Right renal pelvis (tissue), 4 donors: ENCODE data around the gene PTPRJ. TPM values are rescaled to one million over a fixed set of nuclear protein-coding genes. Genes with fewer than 3 reads are reported as not detected.

Experiments
- DNase-seq, 4 donors: peaks; one replicate each; pipeline ENCODE4 v3.0.0-alpha.2; 2013; ENCODE audit warnings: low read depth in 4 of 4, low spot score in 3 of 4, missing footprints in 1 of 4
- polyA plus RNA-seq, 4 donors: library from polyadenylated mRNA; unstranded; fragments of 120-200 nt; gene quantifications; one replicate each; pipeline ENCODE4 v1.2.1, GENCODE V29; 2013; ENCODE audit not compliant: insufficient read length in 4 of 4

PTPRJ gene
- polyA plus RNA-seq, 4 donors = 19.5 to 26.4 (median 25.3) TPM

DNA sequence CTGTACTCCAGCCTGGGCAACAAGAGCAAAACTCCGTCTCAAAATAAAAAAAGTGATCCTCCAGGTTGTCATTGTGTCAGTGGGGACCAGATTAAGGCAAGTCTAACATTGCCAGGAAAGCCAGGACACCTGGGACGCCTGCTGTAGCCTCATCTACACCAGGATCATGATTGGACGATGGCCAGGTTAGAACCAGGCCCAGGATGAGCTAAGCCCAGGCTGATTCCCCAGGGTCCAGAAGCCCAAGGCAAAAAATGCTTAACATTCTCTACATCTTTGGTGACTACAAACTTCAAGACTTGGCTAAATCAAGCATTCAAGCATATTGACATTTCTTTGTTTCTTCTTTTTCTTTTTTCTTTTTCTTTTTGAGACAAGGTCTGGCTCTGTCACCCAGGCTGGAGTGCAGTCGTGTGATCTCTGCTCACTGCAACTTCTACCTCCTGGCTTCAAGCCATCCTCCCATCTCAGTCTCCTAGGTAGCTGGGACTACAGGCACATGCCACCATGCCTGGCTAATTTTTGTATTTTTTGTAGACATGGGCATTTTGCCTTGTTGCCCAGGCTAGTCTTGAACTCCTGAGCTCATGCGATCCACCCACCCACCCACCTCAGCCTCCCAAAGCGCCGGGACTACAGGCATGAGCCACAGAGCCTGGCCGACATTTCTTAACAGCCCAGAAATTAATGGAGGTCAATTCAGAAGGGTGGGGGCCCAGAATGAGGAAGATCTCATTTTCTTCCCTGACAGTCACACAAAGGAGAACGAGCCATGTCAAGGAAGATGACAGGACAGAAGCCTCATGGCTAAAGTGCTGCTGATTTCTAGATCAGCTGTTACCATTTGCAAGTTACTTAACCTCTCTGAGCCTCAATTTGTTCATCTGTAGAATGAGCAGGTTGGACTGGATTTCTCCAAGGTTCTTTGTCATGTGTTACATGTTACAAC is 12.5 kb upstream of the PTPRJ start:
- DNase-seq = no peak

DNA sequence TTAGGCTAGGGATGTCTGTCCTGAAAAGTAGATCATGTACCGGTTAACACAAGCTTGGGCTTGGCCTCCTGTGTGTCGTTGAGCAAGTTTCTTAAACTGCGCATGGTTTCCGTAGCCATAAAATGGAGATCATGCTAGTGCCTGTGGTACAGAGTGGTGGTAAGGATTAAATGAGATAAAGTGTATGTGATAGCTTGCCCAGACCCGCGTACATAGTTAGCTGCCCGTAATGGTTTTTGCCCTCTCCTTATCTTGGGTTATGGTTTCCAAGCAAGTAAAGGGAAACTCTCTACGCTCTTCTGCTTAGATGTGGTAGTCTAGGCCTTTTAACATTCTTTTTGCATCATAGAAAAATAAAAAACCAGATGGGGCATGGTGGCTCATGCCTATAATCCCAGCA is 11.0 kb upstream of the PTPRJ start:
- DNase-seq = no peak

DNA sequence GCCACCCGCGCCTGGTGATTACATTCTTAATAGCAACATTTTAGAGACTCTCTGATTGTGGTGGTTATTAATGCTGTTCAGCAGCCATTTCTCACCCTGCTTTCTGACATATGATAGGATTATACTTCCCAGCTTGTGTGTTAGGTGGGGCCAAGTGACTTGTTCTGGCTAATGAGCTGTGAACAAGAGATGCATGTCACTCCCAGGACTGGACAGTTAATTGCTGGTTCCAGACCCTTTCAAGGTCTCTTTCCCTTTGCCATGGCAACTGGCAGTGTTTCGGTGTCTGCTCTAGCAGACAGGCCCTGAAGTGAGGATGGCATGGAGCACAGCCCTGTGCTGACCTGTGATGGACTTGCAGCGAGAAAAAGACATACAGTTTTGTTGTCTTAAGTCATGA is 8.9 kb upstream of the PTPRJ start:
- DNase-seq = no peak

DNA sequence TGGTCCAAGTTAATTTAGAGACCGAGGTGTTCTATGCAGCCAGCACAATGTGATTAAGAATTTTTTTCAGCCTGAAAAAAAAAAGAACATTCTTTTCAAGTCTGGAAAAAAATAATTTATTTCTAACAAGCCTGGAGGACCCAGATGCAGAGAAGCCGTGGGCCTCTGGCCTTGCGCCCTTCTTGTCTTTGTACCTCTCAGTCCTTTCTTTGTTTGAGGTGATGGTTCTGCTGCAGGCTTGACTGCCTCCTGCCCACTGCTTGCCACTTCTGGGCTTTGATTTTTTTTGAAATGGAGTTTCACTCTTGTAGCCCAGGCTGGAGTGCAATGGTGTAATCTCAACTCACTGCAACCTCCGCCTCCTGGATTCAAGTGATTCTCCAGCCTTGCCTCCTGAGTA is 7.2 kb upstream of the PTPRJ start:
- DNase-seq = no peak

DNA sequence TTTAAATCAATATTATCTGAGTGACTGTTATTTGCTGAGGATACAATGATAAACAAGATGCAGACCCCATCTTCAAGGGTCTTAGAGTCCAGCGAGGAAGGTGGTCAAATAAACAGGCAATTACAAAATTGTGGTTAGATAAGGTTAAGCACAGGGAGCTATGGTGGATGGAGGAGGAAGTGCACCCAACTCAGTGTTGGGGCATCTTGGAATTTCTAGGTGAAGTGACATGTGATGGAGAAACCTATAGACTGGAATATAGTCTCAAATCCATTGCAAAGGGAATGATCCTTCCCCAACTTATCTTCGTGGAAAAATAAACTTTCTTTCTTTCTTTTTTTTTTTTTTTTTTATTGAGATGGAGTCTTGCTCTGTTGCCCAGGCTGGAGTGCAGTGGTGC is 3.4 kb upstream of the PTPRJ start:
- no peak for DNase-seq

DNA sequence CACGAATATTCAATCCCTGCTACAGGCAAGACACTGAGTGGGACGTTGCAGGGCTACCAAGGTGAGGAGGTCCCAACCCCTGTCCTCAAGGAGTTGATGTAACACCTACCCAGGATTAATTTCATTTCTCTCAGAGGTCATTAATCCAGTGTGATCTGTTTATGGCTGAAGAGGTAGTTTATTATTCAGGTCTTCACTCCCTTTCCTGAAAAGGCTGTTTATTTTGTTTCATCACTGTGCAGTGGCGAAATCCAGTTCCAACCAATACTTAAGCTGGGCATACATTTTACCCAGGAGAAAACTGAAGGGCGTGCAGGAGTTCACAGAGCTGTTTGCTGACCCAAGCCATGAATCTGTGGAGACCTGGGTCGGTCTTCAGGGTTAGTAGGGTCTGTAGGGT is 2.7 kb upstream of the PTPRJ start:
- DNase-seq = no peak

DNA sequence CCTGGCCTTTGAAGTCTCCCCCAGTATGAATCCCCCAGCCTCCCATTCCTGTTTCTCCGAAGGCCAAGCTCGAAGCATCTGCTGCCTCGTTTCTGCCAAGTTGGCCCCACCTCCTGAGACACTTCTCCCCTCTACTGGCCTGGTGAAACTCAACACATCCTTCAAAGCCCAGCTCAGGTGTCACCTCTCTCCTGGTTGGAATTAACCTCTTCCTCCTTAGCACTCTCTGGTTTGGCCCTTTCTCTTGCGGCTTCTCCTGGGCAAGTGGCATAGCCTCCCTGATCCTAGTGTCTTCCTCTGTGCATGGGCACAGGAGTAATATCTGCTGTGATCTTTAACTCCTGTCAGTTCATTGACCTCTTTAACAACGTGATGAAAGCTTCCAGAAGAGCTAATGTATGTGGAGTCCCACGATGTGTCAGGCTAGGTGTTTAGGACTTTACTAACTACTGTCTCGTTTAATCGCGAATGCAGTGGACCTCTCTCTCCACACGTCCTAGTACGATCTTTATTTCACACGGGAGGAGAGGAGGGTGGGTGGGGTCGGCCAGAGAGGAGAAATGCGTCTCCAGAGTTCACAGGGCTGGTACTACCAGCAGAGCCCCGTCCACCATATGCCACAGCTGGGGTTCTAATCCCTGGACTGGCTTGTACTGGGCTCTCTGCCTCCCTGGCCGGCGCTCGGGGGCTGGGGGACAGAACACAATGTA is 826 bp upstream of the PTPRJ start:
- DNase-seq = no peak

DNA sequence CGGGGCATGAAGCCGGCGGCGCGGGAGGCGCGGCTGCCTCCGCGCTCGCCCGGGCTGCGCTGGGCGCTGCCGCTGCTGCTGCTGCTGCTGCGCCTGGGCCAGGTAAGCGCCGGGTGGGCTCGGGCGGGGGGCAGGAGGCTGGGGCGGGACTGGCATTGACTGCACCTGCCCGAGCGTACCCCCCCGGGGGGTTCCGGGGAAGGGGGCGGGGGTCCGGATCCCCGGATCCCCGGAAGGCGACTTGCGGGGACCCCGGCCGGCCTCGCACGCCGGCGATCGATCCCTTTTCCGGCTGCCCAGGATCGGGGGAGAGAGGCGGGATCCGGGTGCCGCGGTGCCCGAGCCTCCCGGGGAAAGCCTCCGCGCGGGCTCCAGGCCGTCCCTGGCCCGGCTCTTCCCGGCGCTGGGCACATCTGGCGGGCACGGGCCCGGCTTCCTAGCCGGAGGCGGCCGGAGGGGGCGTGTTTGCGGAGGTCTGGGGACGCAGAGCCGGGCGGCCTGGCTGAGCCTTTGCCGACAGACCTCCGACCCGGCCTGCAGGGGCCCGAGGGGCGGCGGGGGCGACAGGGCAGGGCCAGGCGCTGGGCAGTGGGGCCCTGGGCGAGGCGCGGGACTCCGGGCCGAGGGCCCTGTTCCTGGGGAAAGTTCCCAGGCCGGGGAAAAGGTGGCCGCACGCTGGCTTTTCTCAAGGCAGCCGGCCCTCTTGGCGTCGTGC is 705 bp downstream of the PTPRJ start:
- DNase-seq = no peak

DNA sequence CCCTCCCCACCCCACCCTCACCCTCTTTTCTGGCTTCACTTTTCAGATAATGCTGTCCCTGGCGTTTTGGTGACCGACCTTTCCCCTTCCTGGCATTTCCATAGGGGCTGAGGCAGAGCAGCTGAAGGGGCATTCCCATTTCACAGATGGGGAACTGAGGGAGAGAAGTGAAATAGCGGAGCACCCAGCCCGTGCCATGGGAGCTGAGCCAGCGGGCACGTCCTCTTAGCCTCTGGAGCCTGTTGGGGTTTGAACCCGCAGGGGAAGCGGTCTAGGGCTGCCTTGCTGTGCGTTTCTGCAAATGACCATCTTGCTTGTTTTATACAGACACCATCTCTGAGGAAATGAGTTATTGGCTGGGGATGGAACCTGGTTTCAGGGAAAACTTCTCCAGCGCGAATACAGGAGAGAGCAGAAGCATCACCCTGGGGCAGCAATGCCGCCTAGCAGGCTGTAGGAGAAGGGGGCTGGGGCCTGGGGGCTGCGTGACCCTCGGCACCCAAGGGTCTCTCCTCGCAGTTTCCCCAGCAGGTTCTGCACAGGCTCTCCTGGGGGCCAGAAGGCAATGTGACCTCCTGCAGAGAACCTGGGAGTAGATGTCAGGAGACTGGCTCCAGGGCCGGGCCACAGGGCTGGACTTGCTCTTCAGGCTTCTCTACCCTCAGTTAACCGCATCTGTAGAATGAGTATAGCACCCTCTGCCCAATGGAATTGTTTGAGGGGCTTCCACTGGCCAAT is 1.5 kb downstream of the PTPRJ start:
- no peak for DNase-seq

DNA sequence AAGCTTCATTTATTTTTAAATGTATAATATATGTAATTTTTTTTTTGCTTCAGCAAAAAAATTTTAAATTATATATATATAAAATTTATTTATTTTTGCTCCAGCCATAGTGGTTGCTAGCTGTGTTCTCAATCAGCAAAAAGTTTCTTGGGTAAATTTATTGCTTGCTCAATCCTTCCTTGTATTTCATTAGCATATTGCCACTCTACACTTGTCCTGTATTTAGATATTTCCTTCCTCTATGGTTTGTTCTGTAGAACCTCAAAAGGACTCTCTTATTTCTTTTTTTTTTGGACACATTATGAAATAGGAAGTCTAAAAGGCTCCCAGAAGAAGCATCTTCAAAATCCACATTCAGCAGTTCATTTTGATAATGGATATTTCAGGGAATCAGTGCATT is 2.3 kb downstream of the PTPRJ start:
- DNase-seq = no peak

DNA sequence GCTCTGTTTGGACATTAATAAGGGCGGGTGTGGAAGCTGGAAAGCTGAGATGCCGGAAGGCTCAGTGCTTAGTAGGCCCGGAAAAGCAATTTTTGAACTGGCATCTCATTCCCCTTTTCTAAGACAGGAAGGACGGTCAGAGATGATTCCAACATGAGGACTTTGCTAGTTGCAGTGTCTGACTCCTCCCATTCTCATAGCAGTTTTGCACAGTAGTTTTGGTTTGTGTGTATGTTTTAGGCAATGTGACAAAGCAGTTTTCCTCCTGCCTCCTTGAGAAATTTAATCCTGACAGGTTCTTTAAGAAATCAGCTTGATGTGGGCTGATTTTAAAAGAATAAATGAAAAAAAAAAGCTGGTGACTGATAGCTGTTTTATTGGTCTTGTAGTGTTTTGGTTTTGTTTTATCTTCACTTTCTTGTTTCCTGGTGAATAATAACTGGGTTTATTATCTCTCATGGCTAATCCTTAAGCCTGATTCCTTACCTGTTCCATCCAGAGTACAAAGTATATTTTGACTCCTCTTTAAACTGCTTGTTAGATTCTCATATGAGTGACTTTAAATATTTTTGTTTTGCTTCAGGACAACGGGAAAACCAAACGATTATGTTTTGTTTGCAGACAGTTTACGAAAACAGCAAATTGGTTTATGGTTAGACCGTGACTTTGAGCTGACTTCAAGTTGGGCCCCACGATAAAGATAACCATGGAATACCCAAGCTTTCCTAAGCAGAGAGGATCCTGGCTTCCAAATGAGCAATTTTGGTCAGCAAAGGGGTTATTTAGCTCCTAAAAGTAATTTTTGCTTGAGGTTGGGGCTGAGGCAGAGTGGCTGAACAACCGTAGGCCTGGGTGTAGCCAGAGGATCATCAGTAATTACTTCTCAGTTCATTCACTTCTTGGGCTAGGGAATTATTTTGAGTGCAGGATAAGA is 3.4 kb downstream of the PTPRJ start:
- no peak for DNase-seq

DNA sequence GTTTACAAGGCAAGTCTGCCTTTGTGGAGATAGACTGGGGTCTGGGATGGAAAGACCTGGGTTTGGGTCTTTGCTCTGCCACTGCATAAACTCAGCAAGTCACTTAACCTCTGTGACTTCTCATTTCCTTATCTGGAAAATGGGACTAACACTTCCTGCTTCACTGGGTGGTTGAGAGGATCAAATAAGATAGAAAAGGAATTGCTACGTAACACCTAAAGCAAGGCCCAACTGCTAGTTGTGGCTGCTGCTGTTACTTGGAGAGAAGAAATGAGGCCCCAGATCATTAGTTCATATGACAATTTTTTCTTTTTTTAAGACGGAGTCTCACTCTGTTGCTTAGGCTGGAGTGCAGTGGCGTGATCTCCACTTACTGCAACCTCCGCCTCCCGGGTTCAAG is 5.9 kb downstream of the PTPRJ start:
- DNase-seq = no peak

DNA sequence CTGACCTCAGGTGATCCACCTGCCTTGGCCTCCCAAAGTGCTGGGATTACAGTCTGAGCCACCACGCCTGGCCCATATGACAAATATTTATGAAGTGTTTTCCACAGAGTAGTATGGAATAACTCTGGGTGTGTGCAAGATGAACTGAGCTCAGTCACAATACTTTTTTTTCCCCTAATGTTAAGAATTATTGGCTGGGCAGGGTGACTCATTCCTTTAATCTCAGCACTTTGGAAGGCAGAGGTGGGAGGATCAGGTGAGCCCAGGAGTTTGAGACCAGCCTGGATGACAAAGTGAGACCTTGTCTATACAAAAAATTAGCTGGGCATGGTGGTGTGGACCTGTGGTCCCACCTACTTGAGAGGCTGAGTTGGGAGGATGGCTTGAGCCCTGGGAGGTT is 6.4 kb downstream of the PTPRJ start:
- no peak for DNase-seq

DNA sequence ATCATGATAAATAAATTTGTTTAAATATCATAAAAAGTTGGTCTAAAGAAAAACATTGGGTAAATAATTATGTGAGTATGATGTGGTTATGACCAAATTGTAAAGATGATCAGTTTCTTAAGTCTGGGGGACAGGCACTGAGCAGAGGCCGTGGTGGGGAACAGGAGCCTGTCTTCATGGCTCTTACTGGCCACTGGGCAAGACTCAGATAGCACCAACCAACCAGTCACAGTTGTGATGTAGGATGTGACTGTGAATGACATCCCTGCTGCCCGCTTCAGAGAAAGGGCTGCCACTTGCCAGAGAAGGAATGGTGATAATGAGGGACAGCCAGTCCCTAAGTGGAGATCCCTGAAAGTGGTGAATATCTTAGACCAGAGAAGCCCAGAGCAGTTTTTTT is 7.0 kb downstream of the PTPRJ start:
- no peak for DNase-seq

DNA sequence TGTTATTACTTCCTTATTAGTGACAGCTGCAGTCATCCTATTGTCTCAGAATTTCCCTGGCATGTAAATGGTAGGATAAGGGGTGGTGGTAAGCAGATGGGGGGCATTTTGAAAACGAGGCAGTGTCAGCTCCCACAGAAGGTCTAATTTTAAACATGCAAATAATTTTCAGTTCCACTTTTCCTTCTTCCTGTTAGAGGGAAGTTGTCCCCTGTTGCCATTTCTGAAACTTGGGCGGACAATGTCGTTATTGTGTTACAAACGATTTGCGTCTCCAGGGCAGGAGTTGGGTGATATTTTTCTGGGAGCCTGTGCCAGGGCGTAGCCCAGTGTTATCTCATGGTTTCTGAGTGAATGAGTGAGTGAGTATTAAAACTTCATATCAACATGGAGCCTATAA is 7.4 kb downstream of the PTPRJ start:
- no peak for DNase-seq

DNA sequence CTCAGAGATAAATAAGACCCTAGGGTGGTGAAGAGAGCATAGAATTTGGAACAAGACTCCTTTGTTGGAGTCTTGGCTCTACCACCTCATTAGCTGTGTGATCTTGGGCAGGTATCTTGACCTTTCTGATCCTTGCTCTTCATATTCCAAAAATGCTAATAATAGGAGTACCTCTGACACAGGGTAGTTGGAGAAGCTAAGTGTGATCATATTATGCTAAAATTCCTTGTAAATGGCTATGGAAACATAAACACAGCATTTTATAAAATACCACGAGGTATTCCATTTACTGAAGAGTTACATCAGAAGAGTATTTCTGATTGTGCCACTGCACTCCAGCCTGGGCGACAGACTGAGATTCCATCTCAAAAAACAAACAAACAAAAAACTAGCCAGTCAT is 9.4 kb downstream of the PTPRJ start:
- DNase-seq = no peak

DNA sequence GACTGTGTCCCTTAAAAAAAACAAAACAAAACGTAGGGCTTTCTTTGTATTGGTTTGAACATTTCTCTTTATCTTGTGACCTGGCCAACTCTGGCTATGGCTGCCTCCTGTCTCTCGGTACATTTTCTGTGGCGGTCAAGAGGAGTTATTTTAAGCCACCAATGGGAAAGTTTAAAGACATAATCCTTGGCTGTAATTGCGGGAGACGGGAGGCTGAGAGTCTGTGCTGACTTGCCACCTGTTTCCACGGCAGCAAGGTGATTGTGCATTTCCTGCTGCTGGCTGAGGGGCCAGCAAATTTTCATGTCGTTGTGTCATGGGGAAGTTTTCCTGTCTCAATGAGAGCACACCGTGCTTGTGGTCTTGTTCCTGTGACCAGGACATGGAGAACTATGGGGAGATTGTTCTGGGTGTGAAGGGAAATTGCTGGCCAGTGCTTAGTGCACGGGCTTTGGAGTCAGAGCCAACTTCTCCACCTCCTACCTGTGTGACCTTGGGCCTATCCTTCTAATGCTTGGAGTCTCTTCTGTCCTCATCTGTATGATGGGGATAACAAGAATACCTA is 11.0 kb downstream of the PTPRJ start:
- DNase-seq = no peak

DNA sequence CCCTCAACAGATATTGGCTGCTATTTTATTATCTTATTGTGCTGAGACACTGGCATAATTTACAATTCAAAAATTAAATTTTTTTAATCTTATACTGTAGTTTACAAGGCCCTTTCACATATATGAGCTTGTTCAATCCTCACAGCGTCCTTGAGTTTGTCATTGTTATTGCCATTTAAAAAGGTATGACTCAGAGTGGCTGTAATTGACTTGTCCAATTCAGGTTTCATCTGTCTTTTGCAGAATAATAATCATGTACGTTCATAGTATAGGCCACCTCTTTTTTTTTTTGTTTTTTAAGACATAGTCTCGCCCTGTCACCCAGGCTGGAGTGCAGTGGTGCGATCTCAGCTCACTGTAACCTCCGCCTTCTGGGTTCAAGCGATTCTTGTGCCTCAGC is 11.5 kb downstream of the PTPRJ start:
- DNase-seq = no peak
